H1 (cell line): ENCODE results near the gene PSKH1. TPM values are rescaled to one million over a fixed set of nuclear protein-coding genes. Genes with fewer than 3 reads are reported as not detected.

ENCODE experiments used
- CTCF ChIA-PET: fragments of 300-600 bp; sonication (Branson Sonifier 250); formaldehyde crosslinking; loops from one replicate; lab custom pipeline; 2021; ENCODE audit not compliant: partially characterized antibody; lab: Charles Lee
- POLR2A ChIA-PET: fragments of 300-600 bp; sonication (Branson Sonifier 250); formaldehyde crosslinking; loops from one replicate; lab custom pipeline; 2021; ENCODE audit warnings: inconsistent platforms; ENCODE audit not compliant: partially characterized antibody; lab: Charles Lee
- DNase-seq, 2 experiments: peaks; one replicate each; pipeline versions ENCODE4 v3.0.0 to v3.0.0-alpha.2; 2010 to 2022; ENCODE audit warnings: low spot score in 2 of 2, low read depth in 1 of 2, mixed read lengths in 1 of 2
- FAIRE-seq: peaks from 2 replicates; lab custom pipeline; 2011; peaks lifted over from hg19 to GRCh38; lab: Jason Lieb, UNC
- H2AFZ ChIP-seq: 2 replicates; pipeline ENCODE4 v1.8.1; 2012; ENCODE audit warnings: low read length, inconsistent platforms
- H2AK5ac ChIP-seq: 2 replicates; pipeline ENCODE4 v1.6.1; 2013; ENCODE audit warnings: low read depth, low read length
- H2BK120ac ChIP-seq: replicated peaks from 2 replicates; pipeline ENCODE3; 2013; ENCODE audit warnings: low read depth, low read length, inconsistent platforms
- H2BK12ac ChIP-seq: 2 replicates; pipeline ENCODE4 v1.6.1; 2013; ENCODE audit warnings: low read depth, low read length
- H2BK15ac ChIP-seq: 2 replicates; pipeline ENCODE4 v1.6.1; 2013; ENCODE audit warnings: low read length
- H2BK20ac ChIP-seq: 2 replicates; pipeline ENCODE4 v1.6.1; 2013; ENCODE audit warnings: low read length
- H2BK5ac ChIP-seq: 2 replicates; pipeline ENCODE4 v1.6.1; 2013; ENCODE audit warnings: low read depth, low read length
- H3K14ac ChIP-seq: 2 replicates; pipeline ENCODE4 v1.6.1; 2013; ENCODE audit warnings: inconsistent platforms; ENCODE audit not compliant: insufficient read length
- H3K18ac ChIP-seq: 2 replicates; pipeline ENCODE4 v1.6.1; 2013; ENCODE audit warnings: low read length; ENCODE audit errors: extremely low read depth
- H3K23ac ChIP-seq: 2 replicates; pipeline ENCODE4 v1.6.1; 2013; ENCODE audit warnings: inconsistent platforms; ENCODE audit not compliant: insufficient read length
- H3K23me2 ChIP-seq: 2 replicates; pipeline ENCODE4 v1.6.1; 2013; ENCODE audit warnings: low read depth, low read length
- H3K27ac ChIP-seq: 2 replicates; pipeline ENCODE4 v1.6.1; 2011; ENCODE audit warnings: low read depth, low read length, inconsistent platforms
- H3K27me3 ChIP-seq, 4 experiments: replicated peaks in 1 of 4; 1 replicate in 1 of 4; 2 replicates in 3 of 4; pipeline versions ENCODE4 v1.6.1 to v1.8.1; 2011 to 2013; ENCODE audit warnings: low read length in 3 of 4, mild to moderate bottlenecking in 3 of 4, inconsistent platforms in 2 of 4, mixed read lengths in 2 of 4, moderate library complexity in 1 of 4; ENCODE audit not compliant: control insufficient read depth in 3 of 4, insufficient read depth in 3 of 4; ENCODE audit errors: extremely low read depth in 1 of 4
- H3K36me3 ChIP-seq, 4 experiments: 2 replicates each; pipeline versions ENCODE4 v1.6.1 to v1.8.1; 2011 to 2013; ENCODE audit warnings: mild to moderate bottlenecking in 4 of 4, low read length in 3 of 4, moderate library complexity in 2 of 4, control low read depth in 1 of 4, inconsistent platforms in 1 of 4; ENCODE audit not compliant: insufficient read depth in 4 of 4, control insufficient read depth in 2 of 4
- H3K4ac ChIP-seq: replicated peaks from 2 replicates; pipeline ENCODE3; 2013; ENCODE audit warnings: low read length, low read depth, mixed read lengths, inconsistent platforms; ENCODE audit not compliant: insufficient read length
- H3K4me1 ChIP-seq, 4 experiments: replicated peaks in 1 of 4; 1 replicate in 1 of 4; 2 replicates in 3 of 4; pipeline versions ENCODE4 v1.6.1 to v1.8.1; 2011 to 2013; ENCODE audit warnings: low read length in 3 of 4, inconsistent platforms in 2 of 4, mixed read lengths in 1 of 4; ENCODE audit not compliant: insufficient read depth in 4 of 4, control insufficient read depth in 3 of 4
- H3K4me2 ChIP-seq, 2 experiments: 2 replicates each; pipeline versions ENCODE4 v1.6.1 to v1.8.1; 2011 to 2013; ENCODE audit warnings: low read depth in 2 of 2, low read length in 2 of 2, control low read depth in 1 of 2, inconsistent platforms in 1 of 2, mild to moderate bottlenecking in 1 of 2; ENCODE audit not compliant: insufficient read depth in 1 of 2
- H3K4me3 ChIP-seq, 4 experiments: fragments of 200-600, 300-600 bp in 1 of 4; sonication (generic), shearing (Covaris generic), sonication (Bioruptor Twin) in 1 of 4; 2 replicates each; pipeline versions ENCODE4 v1.5.1 to v1.8.1; 2011 to 2016; ENCODE audit warnings: low read length in 4 of 4, low read depth in 3 of 4, control low read depth in 2 of 4, inconsistent platforms in 2 of 4, mild to moderate bottlenecking in 2 of 4, mixed read lengths in 1 of 4, moderate library complexity in 1 of 4; ENCODE audit not compliant: insufficient read depth in 2 of 4; ENCODE audit errors: extremely low read depth in 1 of 4
- H3K56ac ChIP-seq: replicated peaks from 2 replicates; pipeline ENCODE3; 2013; ENCODE audit warnings: low read depth, mild to moderate bottlenecking, mixed read lengths, low read length, inconsistent platforms; ENCODE audit not compliant: insufficient read length
- H3K79me1 ChIP-seq: 2 replicates; pipeline ENCODE4 v1.6.1; 2013; ENCODE audit warnings: low read depth, low read length, control low read depth
- H3K79me2 ChIP-seq, 2 experiments: 2 replicates each; pipeline versions ENCODE4 v1.6.1 to v1.8.1; 2012 to 2013; ENCODE audit warnings: low read length in 2 of 2, mild to moderate bottlenecking in 2 of 2, inconsistent platforms in 1 of 2; ENCODE audit not compliant: insufficient read depth in 2 of 2, control insufficient read depth in 1 of 2
- H3K9ac ChIP-seq, 4 experiments: replicated peaks in 1 of 4; 1 replicate in 1 of 4; 2 replicates in 3 of 4; pipeline versions ENCODE4 v1.6.1 to v1.8.1; 2011 to 2013; ENCODE audit warnings: low read depth in 3 of 4, low read length in 3 of 4, control low read depth in 2 of 4, mild to moderate bottlenecking in 2 of 4, moderate library complexity in 2 of 4, inconsistent platforms in 1 of 4; ENCODE audit errors: extremely low read depth in 1 of 4
- H3K9me3 ChIP-seq, 2 experiments: 2 replicates each; pipeline versions ENCODE4 v1.6.1 to v1.8.1; 2012 to 2013; ENCODE audit warnings: mild to moderate bottlenecking in 2 of 2, moderate library complexity in 2 of 2, control low read depth in 1 of 2, inconsistent platforms in 1 of 2, low read depth in 1 of 2, low read length in 1 of 2, mixed read lengths in 1 of 2; ENCODE audit not compliant: insufficient read depth in 2 of 2
- H4K20me1 ChIP-seq, 2 experiments: replicated peaks in 1 of 2; 2 replicates each; pipeline versions ENCODE3 to v1.8.1; 2011 to 2013; ENCODE audit warnings: inconsistent platforms in 2 of 2, low read length in 2 of 2, mild to moderate bottlenecking in 1 of 2; ENCODE audit not compliant: insufficient read depth in 2 of 2, control insufficient read depth in 1 of 2
- H4K5ac ChIP-seq: 2 replicates; pipeline ENCODE4 v1.6.1; 2013; ENCODE audit warnings: low read length, low read depth, mixed read lengths, inconsistent platforms; ENCODE audit not compliant: insufficient read length
- H4K8ac ChIP-seq: 2 replicates; pipeline ENCODE4 v1.8.0; 2013; ENCODE audit warnings: mild to moderate bottlenecking, moderate library complexity, low read length, inconsistent platforms; ENCODE audit not compliant: insufficient read depth; ENCODE audit errors: extremely low read depth
- H4K91ac ChIP-seq: replicated peaks from 2 replicates; pipeline ENCODE3; 2013; ENCODE audit warnings: low read length, mixed read lengths, inconsistent platforms; ENCODE audit not compliant: insufficient read length
- ASH2L ChIP-seq: fragments of 200-600, 300-600 bp; sonication (generic); IDR thresholded peaks from one replicate; pipeline ENCODE4 v1.7.1; 2017; ENCODE audit warnings: low read length
- ATF3 ChIP-seq: IDR thresholded peaks from 2 replicates; pipeline ENCODE4 v1.6.1; 2011; ENCODE audit warnings: low read depth, mild to moderate bottlenecking, low read length; ENCODE audit not compliant: insufficient read depth
- CTCF ChIP-seq, 3 experiments: IDR thresholded peaks; 1 replicate in 2 of 3; 2 replicates in 1 of 3; pipeline versions ENCODE4 v1.5.1 to v1.6.1; 2011; ENCODE audit warnings: low read length in 3 of 3, mild to moderate bottlenecking in 3 of 3, inconsistent platforms in 2 of 3, low read depth in 1 of 3, moderate library complexity in 1 of 3; ENCODE audit not compliant: insufficient read depth in 1 of 3; ENCODE audit errors: control extremely low read depth in 1 of 3
- HDAC6 ChIP-seq: IDR thresholded peaks from one replicate; pipeline ENCODE4 v1.7.1; 2012; ENCODE audit warnings: low read depth, mild to moderate bottlenecking, inconsistent platforms, low read length, moderate library complexity
- RAD21 ChIP-seq, 2 experiments: IDR thresholded peaks in 1 of 2; conservative IDR thresholded peaks in 1 of 2; 2 replicates each; pipeline ENCODE4 v1.6.1; 2011; ENCODE audit warnings: low read depth in 2 of 2, low read length in 2 of 2, improper control_type of control experiment in 1 of 2, inconsistent platforms in 1 of 2, mild to moderate bottlenecking in 1 of 2, moderate library complexity in 1 of 2
- SAP30 ChIP-seq: fragments of 300-600 bp; sonication (generic); IDR thresholded peaks from 2 replicates; pipeline ENCODE4 v1.7.1; 2012; ENCODE audit warnings: low read length, moderate library complexity, mild to moderate bottlenecking, inconsistent platforms; ENCODE audit not compliant: insufficient read depth, insufficient replicate concordance
- SIN3A ChIP-seq, 2 experiments: IDR thresholded peaks in 1 of 2; conservative IDR thresholded peaks in 1 of 2; 2 replicates each; pipeline ENCODE4 v1.6.1; 2011 to 2012; ENCODE audit warnings: low read length in 2 of 2, improper control_type of control experiment in 1 of 2, low read depth in 1 of 2, mild to moderate bottlenecking in 1 of 2
- SRF ChIP-seq: IDR thresholded peaks from 2 replicates; pipeline ENCODE4 v1.6.1; 2011; ENCODE audit warnings: mild to moderate bottlenecking, low read depth, low read length, moderate library complexity
- YY1 ChIP-seq: IDR thresholded peaks from 2 replicates; pipeline ENCODE4 v1.6.1; 2011; ENCODE audit warnings: low read depth, mild to moderate bottlenecking, low read length
- whole genome bisulfite sequencing, 2 experiments: shearing (Covaris generic) in 1 of 2; methylation state at CpG; one replicate each; pipeline versions ENCODE4 v1.1.6 to v1.1.7; 2013 to 2015; ENCODE audit warnings: low lambda C conversion rate in 2 of 2, mixed read lengths in 2 of 2, inconsistent platforms in 1 of 2, low coverage in 1 of 2, missing lambda C conversion rate in 1 of 2; ENCODE audit not compliant: insufficient replicate concordance in 2 of 2, insufficient coverage in 1 of 2, insufficient read length in 1 of 2; ENCODE audit errors: extremely low coverage in 1 of 2, missing lambda C conversion rate in 1 of 2; 5-methylcytosine and 5-hydroxymethylcytosine counted together
- polyA plus RNA-seq, 7 experiments: library from polyadenylated mRNA; depleted of rRNA in 3 of 7; stranded (reverse) in 5 of 7; unstranded in 2 of 7; fragments of >200 nt in 5 of 7; fragments of 200-250 nt in 2 of 7; gene quantifications; 1 replicate in 5 of 7; 2 replicates in 1 of 7; 4 replicates in 1 of 7; pipeline versions ENCODE4 v1.2.1 to v1.2.3, GENCODE V29; 2011 to 2013; ENCODE audit warnings: missing spikeins in 2 of 7, mixed read lengths in 2 of 7
- total RNA-seq: library from RNA; stranded (reverse); fragmentation: NEBNext Ultra II Directional; extraction: Animal tissue kit (Norgen Biotek cat#: 25700); gene quantifications from 2 replicates; pipeline ENCODE4 v1.2.1, GENCODE V29; 2021

Gene PSKH1
- total and polyA plus RNA-seq, 2 of the 8 experiments (the other 6 are each of a cell fraction or from before 2014, with no cell fraction given): 24.8 to 51.0 TPM

- Histone ChIP-seq H3K36me3 (peaks cover 14 to 50% (median 28%) of the 10 kb centered on the region in 4 experiments), H2BK20ac (no peak overlapping the region), H2BK15ac (no peak overlapping the region), H3K14ac (no peak overlapping the region), H3K27ac (no peak overlapping the region), H4K91ac (no peak overlapping the region), H2AFZ (no peak overlapping the region), H3K18ac (no peak overlapping the region), H2BK120ac (no peak overlapping the region), H3K9ac (no peak overlapping the region), H2BK5ac (no peak overlapping the region), H3K79me1 (peaks cover 7% of the 10 kb centered on the region), H3K4me3 (no peak overlapping the region), H3K79me2 (peaks cover 3 to 14% of the 10 kb centered on the region in 2 experiments; a peak in 3 of 4 replicates), H4K8ac (no peak overlapping the region), H3K56ac (no peak overlapping the region), H2BK12ac (no peak overlapping the region), H3K4ac (no peak overlapping the region), H3K4me2 (no peak overlapping the region), H3K23me2 (peaks cover 2% of the 10 kb centered on the region; the same call in 1 of the 2 replicates), H4K20me1 (peaks cover 10% of the 10 kb centered on the region in 2 experiments), H3K23ac (no peak overlapping the region), H3K9me3 (no peaks in the 10 kb centered on the region), H3K27me3 (no peaks in the 10 kb centered on the region), H2AK5ac (no peak overlapping the region), H3K4me1 (peaks cover 0 to 7% (median 3%) of the 10 kb centered on the region in 4 experiments; a peak in 3 of 7 replicates), H4K5ac (no peak overlapping the region)
- no peak for FAIRE-seq
- DNase-seq: no peak
- ChIA-PET POLR2A (interaction anchor here (1.3 kb wide), 1 partner anchor 9 kb away, joined by 7 read pairs; no protein-coding TSS in a partner anchor), CTCF (interaction anchor here (0.7 to 12.2 kb wide), 6 partner anchors 22 to 197 kb away, joined by 3 to 123 read pairs (median 4); partner anchors contain the start of genes CENPT, CTRL and NUTF2)
- WGBS, 2 experiments: 92% methylated on average over 7 of the region's 7 CpGs; no CpG with 5 or more reads in 1 of the 2 experiments
- TF ChIP-seq SIN3A (conservative IDR thresholded peaks at IDR 0.05 in 1 of 2, IDR thresholded peaks at IDR 0.05 in 1 of 2; ENCODE audit: low read depth in 1 of 2, low read length in 2 of 2) (no peak), CTCF (IDR thresholded peaks at IDR 0.05; ENCODE audit: control extremely low read depth in 1 of 3, insufficient read depth in 1 of 3, low read depth in 1 of 3, low read length in 3 of 3) (no peak), HDAC6 (no peak), SAP30 (no peak), RAD21 (IDR thresholded peaks at IDR 0.05 in 1 of 2, conservative IDR thresholded peaks at IDR 0.05 in 1 of 2; ENCODE audit: low read depth in 2 of 2, low read length in 2 of 2) (no peak), YY1 (no peak), ATF3 (no peak), ASH2L (no peak), SRF (no peak)
Observed at GRCh38 chr16:67869653-67870052, 23.4 kb upstream of the PSKH1 start.
